Muscle of leg (tissue), 11 donors: ENCODE data around the gene NBAS. TPM values are rescaled to one million over a fixed set of nuclear protein-coding genes. Genes with fewer than 3 reads are reported as not detected.
A peak's percentile ranks its signal among the peaks of the same experiment; 100 is the strongest.
"Not testable (repeated sequence)": the region's sequence is repeated elsewhere in the genome, so short reads cannot be mapped to it uniquely, and the experiment has no call there.

Experiments used
- DNase-seq: peaks from one replicate; pipeline ENCODE4 v3.0.0; 2013
- H3K27ac ChIP-seq: one replicate; pipeline ENCODE4 v1.5.1; 2013; ENCODE audit warnings: mild to moderate bottlenecking, low read length, control low read depth
- H3K27me3 ChIP-seq: one replicate; pipeline ENCODE4 v1.6.1; 2013; ENCODE audit warnings: low read length; ENCODE audit not compliant: control insufficient read depth, insufficient read depth
- H3K36me3 ChIP-seq: one replicate; pipeline ENCODE4 v1.6.1; 2013; ENCODE audit warnings: low read length; ENCODE audit not compliant: control insufficient read depth, insufficient read depth
- H3K4me1 ChIP-seq: one replicate; pipeline ENCODE4 v1.6.1; 2013; ENCODE audit warnings: low read length; ENCODE audit not compliant: control insufficient read depth, insufficient read depth
- H3K4me3 ChIP-seq: one replicate; pipeline ENCODE4 v1.5.1; 2013; ENCODE audit warnings: low read length, control low read depth
- H3K9me3 ChIP-seq: replicated peaks from 2 replicates; pipeline ENCODE4 v1.6.1; 2013; ENCODE audit warnings: low read depth, low read length; ENCODE audit not compliant: control insufficient read depth
- WGBS: methylation state at CpG from one replicate; pipeline ENCODE4 v1.1.5; 2013; ENCODE audit warnings: missing lambda C conversion rate; ENCODE audit not compliant: insufficient coverage; 5-methylcytosine and 5-hydroxymethylcytosine counted together
- polyA plus RNA-seq, 8 donors: library from polyadenylated mRNA; unstranded; fragments of 120-200 nt; gene quantifications; one replicate each; pipeline versions ENCODE4 v1.2.1 to v1.2.3, GENCODE V29; 2013; ENCODE audit warnings: inconsistent platforms in 1 of 8, low replicate concordance in 1 of 8; ENCODE audit not compliant: insufficient read length in 8 of 8, insufficient read depth in 1 of 8
- total RNA-seq: library from RNA; stranded (reverse); fragments of 120-200 nt; gene quantifications from one replicate; pipeline ENCODE4 v1.2.4, GENCODE V29; 2013

The NBAS gene
- total and polyA plus RNA-seq, 9 donors: 33.3 to 57.5 (median 36.1) TPM

DNA sequence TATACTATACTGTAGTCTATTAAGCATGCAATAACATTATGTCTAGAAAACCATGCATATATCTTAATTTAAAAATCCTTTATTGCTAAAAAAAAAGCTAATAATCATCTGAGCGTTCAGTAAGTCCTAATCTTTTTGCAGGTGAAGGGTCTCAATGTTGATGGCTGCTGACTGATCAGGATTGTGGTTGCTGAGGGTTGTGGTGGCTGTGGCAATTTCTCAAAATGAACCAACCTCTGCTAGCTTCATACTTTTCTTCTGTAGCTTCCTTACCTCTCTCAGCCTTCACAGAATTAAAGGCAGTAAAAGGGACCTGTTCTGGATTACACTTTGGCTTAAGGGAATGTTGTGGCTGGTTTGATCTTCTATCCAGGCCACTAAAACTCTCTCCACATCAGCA is 235.8 kb downstream of the NBAS start:
- Histone ChIP-seq H3K9me3 (no peaks in the 10 kb centered on the region), H3K4me3 (no peak overlapping the region), H3K27me3 (no peaks in the 10 kb centered on the region), H3K36me3 (peaks cover 6% of the 10 kb centered on the region), H3K4me1 (no peaks in the 10 kb centered on the region), H3K27ac (no peak overlapping the region)
- DNase-seq: no peak
- no CpG with 5 or more reads among the region's 1 CpG for WGBS

DNA sequence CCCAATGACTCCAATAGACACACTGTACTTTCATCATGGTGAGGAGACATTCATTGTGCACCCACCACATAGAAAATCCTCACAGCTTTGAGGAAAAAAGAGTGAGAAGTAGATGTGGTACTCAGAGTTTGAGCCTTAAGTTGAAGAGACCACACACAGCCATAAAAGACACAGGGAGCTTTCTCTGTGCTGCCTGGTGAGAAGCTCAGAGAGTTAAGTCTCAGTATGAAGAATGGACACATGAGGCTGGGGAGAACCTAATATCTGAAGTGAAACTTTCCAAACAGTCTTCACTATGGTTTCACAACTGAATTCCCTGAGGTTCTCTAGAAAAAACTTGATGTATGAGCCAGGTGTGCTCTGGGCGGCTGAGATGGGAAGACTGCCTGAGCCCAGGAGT is 237.9 kb downstream of the NBAS start:
- Histone ChIP-seq H3K36me3 (no peaks in the 10 kb centered on the region), H3K9me3 (no peaks in the 10 kb centered on the region), H3K4me1 (no peaks in the 10 kb centered on the region), H3K4me3 (no peak overlapping the region), H3K27me3 (no peaks in the 10 kb centered on the region), H3K27ac (no peak overlapping the region)
- no CpG with 5 or more reads among the region's 1 CpG for WGBS
- no peak for DNase-seq

DNA sequence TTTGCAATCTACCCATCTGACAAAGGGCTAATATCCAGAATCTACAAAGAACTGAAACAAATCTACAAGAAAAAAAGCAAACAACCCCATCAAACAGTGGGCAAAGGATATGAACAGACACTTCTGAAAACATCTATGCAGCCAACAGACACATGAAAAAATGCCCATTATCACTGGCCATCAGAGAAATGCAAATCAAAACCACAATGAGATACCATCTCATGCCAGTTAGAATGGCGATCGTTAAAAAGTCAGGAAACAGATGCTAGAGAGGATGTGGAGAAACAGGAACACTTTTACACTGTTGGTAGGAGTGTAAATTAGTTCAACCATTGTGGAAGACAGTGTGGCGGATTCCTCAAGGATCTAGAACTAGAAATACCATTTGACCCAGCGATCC is 239.7 kb downstream of the NBAS start:
- no CpG with 5 or more reads among the region's 4 CpGs for WGBS
- H3K27me3 ChIP-seq, H3K27ac ChIP-seq, H3K9me3 ChIP-seq, H3K4me3 ChIP-seq, DNase-seq, H3K4me1 ChIP-seq, H3K36me3 ChIP-seq: not testable (repeated sequence)

DNA sequence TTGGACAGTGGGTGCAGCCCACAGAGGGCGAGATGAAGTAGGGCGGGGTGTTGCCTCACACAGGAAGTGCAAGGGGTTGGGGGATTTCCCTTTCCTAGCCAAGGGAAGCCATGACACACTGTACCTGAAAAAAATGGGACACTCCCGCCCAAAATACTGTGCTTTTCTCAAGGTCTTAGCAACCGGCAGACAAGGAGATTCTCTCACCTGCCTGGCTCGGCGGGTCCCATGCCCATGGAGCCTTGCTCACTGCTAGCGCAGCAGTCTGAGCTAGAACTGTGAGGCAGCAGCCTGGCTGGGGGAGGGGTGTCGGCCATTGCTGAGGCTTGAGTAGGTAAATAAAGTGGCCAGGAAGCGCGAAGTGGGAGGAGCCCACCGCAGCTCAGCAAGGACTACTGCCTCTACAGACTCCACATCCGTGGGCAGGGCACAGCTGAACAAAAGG is 244.7 kb downstream of the NBAS start:
- Histone ChIP-seq H3K9me3 (no peaks in the 10 kb centered on the region), H3K27ac (no peak overlapping the region), H3K27me3 (no peaks in the 10 kb centered on the region), H3K4me3 (no peak overlapping the region), H3K36me3 (no peaks in the 10 kb centered on the region), H3K4me1 (no peaks in the 10 kb centered on the region)
- WGBS: 93% methylated on average over 12 of the region's 12 CpGs
- DNase-seq: no peak

DNA sequence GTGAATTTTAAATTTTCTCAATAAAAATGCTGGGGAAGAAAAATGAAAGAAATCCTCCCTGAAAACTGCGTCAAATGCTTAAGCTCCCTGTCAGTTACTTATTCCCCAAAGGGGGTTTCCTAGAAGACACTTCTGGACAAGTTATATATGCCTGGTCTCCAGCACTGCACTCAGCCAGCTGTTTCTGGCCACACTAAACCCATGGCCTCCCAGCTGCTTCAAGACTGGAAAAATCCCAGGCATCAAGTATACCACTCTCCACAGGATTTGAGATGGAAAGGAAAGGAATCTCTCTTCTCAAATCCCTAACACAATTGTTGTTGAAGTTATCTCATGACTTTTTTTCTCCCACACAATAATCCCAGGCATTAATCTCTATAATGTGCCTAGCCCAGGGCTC is 245.7 kb downstream of the NBAS start:
- Histone ChIP-seq H3K36me3 (no peaks in the 10 kb centered on the region), H3K27me3 (no peaks in the 10 kb centered on the region), H3K27ac (no peak overlapping the region), H3K9me3 (no peaks in the 10 kb centered on the region), H3K4me1 (no peaks in the 10 kb centered on the region), H3K4me3 (no peak overlapping the region)
- WGBS: no CpG with 5 or more reads among the region's 1 CpG
- peak; percentile 29 for DNase-seq

DNA sequence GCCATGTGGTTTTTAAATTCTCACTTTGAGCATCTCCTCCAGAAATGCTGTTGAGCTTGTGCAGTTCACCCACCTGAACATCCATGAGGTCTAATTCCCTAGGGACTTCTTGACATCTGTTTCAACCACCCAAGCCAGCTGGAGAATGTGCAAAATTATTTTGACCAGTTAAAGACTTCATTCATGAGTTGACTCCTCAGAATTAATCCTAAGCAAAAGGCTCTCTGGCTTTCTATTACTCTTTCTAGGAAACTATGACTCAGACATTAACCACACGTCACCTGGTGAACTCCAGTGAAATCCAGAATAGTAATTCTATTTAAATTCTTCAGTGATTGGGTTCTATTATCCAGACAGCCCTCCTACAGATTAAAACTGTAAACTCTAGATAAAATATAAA is 247.5 kb downstream of the NBAS start:
- Histone ChIP-seq H3K27me3 (no peaks in the 10 kb centered on the region), H3K36me3 (no peaks in the 10 kb centered on the region), H3K27ac (no peak overlapping the region), H3K9me3 (no peaks in the 10 kb centered on the region), H3K4me1 (no peaks in the 10 kb centered on the region), H3K4me3 (no peak overlapping the region)
- DNase-seq: peak; percentile 42
- WGBS: no CpG with 5 or more reads among the region's 1 CpG

DNA sequence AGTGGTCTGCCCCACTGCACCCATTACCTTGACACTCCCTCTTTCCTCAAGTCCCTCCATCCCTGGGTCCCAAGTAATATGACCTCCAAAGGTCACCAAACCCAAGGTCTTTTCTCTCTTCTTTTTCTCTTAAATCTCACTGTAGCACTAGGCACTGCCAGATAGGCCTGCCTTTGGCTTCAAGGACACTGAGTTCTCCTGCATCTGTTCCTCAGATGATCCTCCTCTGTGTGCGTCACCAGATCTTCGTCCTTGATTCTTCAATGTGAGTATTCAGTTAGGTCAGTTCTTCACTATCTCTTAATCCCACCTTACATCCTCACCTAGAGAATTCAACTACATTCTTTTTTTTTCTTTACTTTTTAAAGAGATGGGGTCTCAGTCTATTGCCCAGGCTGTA is 249.2 kb downstream of the NBAS start:
- no peak overlapping the region for H3K4me3 ChIP-seq

DNA sequence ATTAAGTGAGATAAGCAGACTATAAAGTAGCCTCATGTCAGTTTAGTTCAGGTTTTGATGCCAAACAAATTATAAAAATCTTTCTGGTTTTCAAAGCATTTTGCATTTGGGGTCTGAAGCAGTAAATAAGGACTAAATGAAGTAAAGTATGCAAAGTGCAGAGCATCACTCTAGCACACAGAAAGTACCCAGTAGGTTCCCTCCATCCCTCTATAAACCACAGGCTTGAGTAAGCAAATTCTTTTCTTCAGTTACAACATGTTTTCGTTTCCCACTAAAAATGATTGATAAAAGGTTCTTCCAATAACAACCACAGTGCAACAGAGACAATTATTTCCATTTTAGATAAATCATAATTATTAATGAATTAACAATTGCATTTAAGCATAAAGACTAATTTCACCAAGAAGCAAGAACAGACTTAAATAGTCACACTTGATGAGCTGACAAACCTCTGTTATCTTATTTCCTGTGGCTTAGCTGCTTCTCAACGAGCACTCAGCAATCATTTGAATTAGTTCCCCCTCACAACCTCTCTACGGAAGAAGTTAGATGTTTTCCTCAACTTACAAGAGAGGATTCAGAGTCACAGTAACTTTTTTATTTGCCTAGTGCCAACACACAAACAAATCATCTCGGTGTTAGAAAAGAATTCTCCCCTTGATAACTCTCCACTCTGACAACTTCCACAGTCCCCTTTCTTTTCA is 249.8 kb downstream of the NBAS start:
- H3K27ac ChIP-seq: no peak overlapping the region
- no peaks in the 10 kb centered on the region for H3K4me1 ChIP-seq
- H3K27me3 ChIP-seq: no peaks in the 10 kb centered on the region
- peaks cover 7% of the 10 kb centered on the region for H3K36me3 ChIP-seq
- H3K9me3 ChIP-seq: no peaks in the 10 kb centered on the region
- WGBS: 62% methylated on average over 3 of the region's 4 CpGs
- DNase-seq: no peak
- H3K4me3 ChIP-seq: no peak overlapping the region

More for the DNA sequence above, 249.2 kb downstream of the NBAS start:
- Histone ChIP-seq H3K27ac (no peak overlapping the region), H3K9me3 (no peaks in the 10 kb centered on the region), H3K36me3 (peaks cover 5% of the 10 kb centered on the region), H3K27me3 (no peaks in the 10 kb centered on the region), H3K4me1 (no peaks in the 10 kb centered on the region)
- no CpG with 5 or more reads among the region's 2 CpGs for WGBS
- DNase-seq: no peak

DNA sequence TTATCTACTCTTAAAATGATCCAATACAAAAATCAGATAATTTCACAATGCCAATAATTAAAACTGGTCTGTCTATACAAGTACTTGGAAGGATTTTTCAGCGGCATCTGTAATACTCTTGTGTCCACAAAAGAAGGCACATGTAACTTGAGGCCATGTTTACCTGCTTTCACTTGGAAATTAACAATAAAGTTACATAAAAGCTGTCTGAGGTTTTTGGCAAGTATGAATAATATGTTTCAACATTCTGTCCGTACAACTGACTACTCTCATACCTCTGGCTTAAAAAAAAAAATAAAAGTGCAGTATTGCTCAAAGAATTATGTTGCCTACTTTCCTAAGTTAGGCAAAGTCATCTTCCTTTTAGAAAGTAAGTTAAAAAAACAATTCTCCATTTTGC is 253.6 kb downstream of the NBAS start:
- no CpG with 5 or more reads among the region's 2 CpGs for WGBS
- Histone ChIP-seq H3K27ac (no peak overlapping the region), H3K36me3 (peaks cover 15% of the 10 kb centered on the region), H3K4me1 (no peaks in the 10 kb centered on the region), H3K9me3 (no peaks in the 10 kb centered on the region), H3K4me3 (no peak overlapping the region), H3K27me3 (no peaks in the 10 kb centered on the region)
- no peak for DNase-seq

DNA sequence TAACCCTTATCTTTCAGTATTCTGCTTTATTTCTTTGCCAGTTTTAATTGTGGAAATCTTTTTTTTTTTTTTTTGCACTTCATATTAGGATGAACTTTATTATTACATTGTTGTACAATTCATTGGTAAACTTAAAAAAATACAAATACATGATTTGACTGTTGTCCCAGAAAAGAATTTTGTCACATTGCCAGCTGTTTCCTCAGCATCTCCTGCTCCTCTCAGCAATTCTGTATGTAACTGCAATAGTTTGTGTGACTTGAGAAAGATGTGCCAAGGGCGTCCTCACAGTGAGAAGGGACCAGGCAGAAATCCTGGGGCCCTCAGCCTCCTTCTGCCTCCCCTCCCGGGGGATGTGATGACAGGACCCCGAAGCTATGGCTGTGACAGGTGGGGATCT is 254.4 kb downstream of the NBAS start:
- peak; percentile 28 for DNase-seq
- H3K36me3 ChIP-seq: peaks cover 23% of the 10 kb centered on the region
- WGBS: 71% methylated on average over 1 of the region's 3 CpGs

DNA sequence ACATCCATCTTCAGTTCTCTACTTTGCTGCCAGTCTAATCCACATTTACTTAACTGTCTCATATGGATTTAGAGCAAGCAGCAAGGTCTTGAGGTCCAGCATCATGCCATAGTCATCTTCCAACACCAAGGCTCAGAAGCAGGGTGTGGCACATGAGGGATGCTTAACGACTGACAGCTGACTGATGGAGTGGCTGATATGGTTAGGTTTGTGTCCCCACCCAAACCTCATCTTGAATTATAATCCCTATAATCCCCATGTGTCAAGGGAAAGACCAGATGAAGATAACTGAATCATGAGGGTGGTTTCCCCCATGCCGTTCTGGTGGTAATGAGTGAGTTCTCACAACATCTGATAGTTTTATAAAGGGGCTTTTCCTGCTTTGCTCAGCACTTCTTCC is 257.3 kb downstream of the NBAS start:
- no CpG with 5 or more reads among the region's 2 CpGs for WGBS
- Histone ChIP-seq H3K27me3 (no peaks in the 10 kb centered on the region), H3K9me3 (no peaks in the 10 kb centered on the region), H3K4me1 (peaks cover 3% of the 10 kb centered on the region), H3K36me3 (peaks cover 27% of the 10 kb centered on the region), H3K4me3 (no peak overlapping the region), H3K27ac (no peak overlapping the region)
- DNase-seq: no peak

More for the DNA sequence above, 254.4 kb downstream of the NBAS start:
- Histone ChIP-seq H3K27ac (no peak overlapping the region), H3K4me3 (no peak overlapping the region), H3K9me3 (no peaks in the 10 kb centered on the region), H3K27me3 (no peaks in the 10 kb centered on the region), H3K4me1 (no peaks in the 10 kb centered on the region)
